Glutamatergic neuron (in vitro differentiated cells): Measurements from ENCODE around the gene MDH1. TPM values are rescaled to one million over a fixed set of nuclear protein-coding genes. Genes with fewer than 3 reads are reported as not detected.

Experiments
- DNase-seq: peaks from one replicate; pipeline ENCODE4 v3.0.0; 2022
- H3K27ac Mint-ChIP-seq: one replicate; pipeline ENCODE4 v1.8.0; 2020; ENCODE audit warnings: mild to moderate bottlenecking, mixed read lengths, inconsistent platforms; ENCODE audit not compliant: unreplicated experiment
- H3K27me3 Mint-ChIP-seq: one replicate; pipeline ENCODE4 v1.8.0; 2020; ENCODE audit warnings: mild to moderate bottlenecking, moderate library complexity, mixed read lengths, inconsistent platforms; ENCODE audit not compliant: unreplicated experiment
- H3K36me3 Mint-ChIP-seq: one replicate; pipeline ENCODE4 v1.8.0; 2020; ENCODE audit warnings: mild to moderate bottlenecking, mixed read lengths, inconsistent platforms; ENCODE audit not compliant: unreplicated experiment
- H3K4me1 Mint-ChIP-seq: one replicate; pipeline ENCODE4 v1.8.0; 2020; ENCODE audit warnings: mild to moderate bottlenecking, low read depth, mixed read lengths, inconsistent platforms; ENCODE audit not compliant: unreplicated experiment
- H3K4me3 Mint-ChIP-seq: one replicate; pipeline ENCODE4 v1.8.0; 2020; ENCODE audit warnings: mild to moderate bottlenecking, mixed read lengths, inconsistent platforms; ENCODE audit not compliant: unreplicated experiment
- H3K9me3 Mint-ChIP-seq: one replicate; pipeline ENCODE4 v1.8.0; 2020; ENCODE audit warnings: mild to moderate bottlenecking, moderate library complexity, mixed read lengths, inconsistent platforms; ENCODE audit not compliant: unreplicated experiment
- CTCF ChIP-seq: fragments of 200-600 bp; sonication (generic); IDR thresholded peaks from one replicate; pipeline ENCODE4 v1.5.0; 2021; ENCODE audit not compliant: partially characterized antibody, unreplicated experiment
- total RNA-seq: library from RNA; stranded (reverse); fragmentation: NEBNext Ultra II Directional; extraction: Animal tissue kit (Norgen Biotek cat#: 25700); gene quantifications from one replicate; pipeline ENCODE4 v1.2.1, GENCODE V29; 2021; ENCODE audit not compliant: unreplicated experiment

The MDH1 gene
- total RNA-seq, 1 donor from 2014 or later: 103 TPM

GRCh38 chr2:63652652-63652985 lies 63.9 kb downstream of the MDH1 start:
- no peak for DNase-seq
- Mint-ChIP-seq H3K4me3 (no peak overlapping the region), H3K36me3 (peaks cover 11% of the 10 kb centered on the region), H3K4me1 (peaks cover 5% of the 10 kb centered on the region), H3K27me3 (no peaks in the 10 kb centered on the region), H3K27ac (no peak overlapping the region), H3K9me3 (peaks cover 2% of the 10 kb centered on the region)
- TF ChIP-seq CTCF: no peak

- no peak for DNase-seq
- Mint-ChIP-seq H3K36me3 (peaks cover 11% of the 10 kb centered on the region), H3K27me3 (no peaks in the 10 kb centered on the region), H3K4me1 (peaks cover 5% of the 10 kb centered on the region), H3K4me3 (no peak overlapping the region), H3K27ac (no peak overlapping the region), H3K9me3 (peaks cover 2% of the 10 kb centered on the region)
- no peak for TF ChIP-seq CTCF
These were observed 66.2 kb downstream of the MDH1 start for GRCh38 chr2:63654959-63655358.

Other genes starting within 250 kb of the MDH1 start
- 4.3 TPM for gene WDPCP, start 486 bp upstream of the MDH1 start, total RNA-seq